Smooth muscle cell (in vitro differentiated cells): Measurements from ENCODE around the gene PIEZO1. TPM values are rescaled to one million over a fixed set of nuclear protein-coding genes. Genes with fewer than 3 reads are reported as not detected.

ENCODE experiments used
- DNase-seq: peaks from one replicate; lab custom pipeline; 2025; ENCODE audit not compliant: unreplicated experiment; lab: John Stamatoyannopoulos, UW
- H2AFZ ChIP-seq: fragments of 200-600 bp; sonication (generic); 2 replicates; pipeline ENCODE4 v1.6.0; 2016; ENCODE audit warnings: antibody characterized with exemption, low read depth, mild to moderate bottlenecking
- H3F3A ChIP-seq: fragments of 200-600 bp; sonication (generic); 2 replicates; pipeline ENCODE4 v1.6.0; 2017; ENCODE audit warnings: antibody characterized with exemption, low read depth
- H3K27ac ChIP-seq: fragments of 200-600 bp; sonication (generic); 2 replicates; pipeline ENCODE4 v1.5.1; 2016; ENCODE audit warnings: low read depth, mild to moderate bottlenecking
- H3K27me3 ChIP-seq: fragments of 200-600 bp; sonication (generic); 2 replicates; pipeline ENCODE4 v1.6.1; 2016; ENCODE audit warnings: low read depth, mild to moderate bottlenecking
- H3K36me3 ChIP-seq: fragments of 200-600 bp; sonication (generic); 2 replicates; pipeline ENCODE4 v1.5.1; 2016; ENCODE audit warnings: low read depth
- H3K4me1 ChIP-seq: fragments of 200-600 bp; sonication (generic); 2 replicates; pipeline ENCODE4 v1.5.1; 2016; ENCODE audit warnings: low read depth
- H3K4me2 ChIP-seq: fragments of 200-600 bp; sonication (generic); 2 replicates; pipeline ENCODE4 v1.6.0; 2016; ENCODE audit warnings: mild to moderate bottlenecking
- H3K4me3 ChIP-seq: fragments of 200-600 bp; sonication (generic); 2 replicates; pipeline ENCODE4 v1.5.1; 2016; ENCODE audit warnings: mild to moderate bottlenecking
- H3K79me2 ChIP-seq: fragments of 200-600 bp; sonication (generic); 2 replicates; pipeline ENCODE4 v1.6.0; 2016; ENCODE audit warnings: low read depth, mild to moderate bottlenecking
- H3K9ac ChIP-seq: fragments of 200-600 bp; sonication (generic); 2 replicates; pipeline ENCODE4 v1.6.0; 2016; ENCODE audit warnings: low read depth
- H3K9me3 ChIP-seq: fragments of 200-600 bp; sonication (generic); replicated peaks from 2 replicates; pipeline ENCODE4 v1.5.1; 2016; ENCODE audit warnings: low read depth
- H4K20me1 ChIP-seq: fragments of 200-600 bp; sonication (generic); 2 replicates; pipeline ENCODE4 v1.6.0; 2016; ENCODE audit warnings: low read depth
- CTCF ChIP-seq: fragments of 200-600 bp; sonication (generic); IDR thresholded peaks from 2 replicates; pipeline ENCODE4 v1.5.1; 2017; ENCODE audit warnings: borderline replicate concordance, mild to moderate bottlenecking, antibody characterized with exemption; ENCODE audit not compliant: insufficient read depth, poor library complexity, severe bottlenecking
- WGBS: methylation state at CpG from one replicate; pipeline ENCODE4 v1.1.7; 2016; ENCODE audit warnings: low lambda C conversion rate; 5-methylcytosine and 5-hydroxymethylcytosine counted together
- polyA plus RNA-seq: library from polyadenylated mRNA; unstranded; fragments of >200 nt; fragmentation: Nextera tagmentation; extraction: Ambion mirVana; gene quantifications from 2 replicates; pipeline ENCODE4 v1.2.1, GENCODE V29; 2016
- total RNA-seq: library from RNA; depleted of rRNA; stranded (reverse); fragments of >200 nt; gene quantifications from 2 replicates; pipeline ENCODE4 v1.2.3, GENCODE V29; 2014

PIEZO1 gene
- total and polyA plus RNA-seq, 2 experiments from 2014 or later: 62.1 to 70.9 TPM

GRCh38 chr16:88724855-88725555 lies 60.0 kb downstream of the PIEZO1 start:
- Histone ChIP-seq H3K4me1 (no peaks in the 10 kb centered on the region), H3K4me3 (no peak overlapping the region), H3K9me3 (no peaks in the 10 kb centered on the region), H3F3A (no peaks in the 10 kb centered on the region), H3K4me2 (no peak overlapping the region), H3K79me2 (no peaks in the 10 kb centered on the region), H2AFZ (no peak overlapping the region), H3K9ac (no peak overlapping the region), H3K27ac (no peak overlapping the region), H3K36me3 (no peaks in the 10 kb centered on the region), H4K20me1 (no peaks in the 10 kb centered on the region), H3K27me3 (no peaks in the 10 kb centered on the region)
- no peak for DNase-seq
- TF ChIP-seq CTCF: no peak
- WGBS: 96% methylated on average over 24 of the region's 31 CpGs

- no peak overlapping the region for H3K27ac ChIP-seq
- no peak for TF ChIP-seq CTCF
- no peaks in the 10 kb centered on the region for H3K9me3 ChIP-seq
- no peak overlapping the region for H3K9ac ChIP-seq
- H3K4me1 ChIP-seq: no peaks in the 10 kb centered on the region
- no peaks in the 10 kb centered on the region for H3F3A ChIP-seq
- no peak overlapping the region for H3K4me2 ChIP-seq
- no peak overlapping the region for H2AFZ ChIP-seq
- H3K27me3 ChIP-seq: no peaks in the 10 kb centered on the region
- no peaks in the 10 kb centered on the region for H4K20me1 ChIP-seq
- no peak overlapping the region for H3K4me3 ChIP-seq
- H3K36me3 ChIP-seq: no peaks in the 10 kb centered on the region
- DNase-seq: no peak
- no peaks in the 10 kb centered on the region for H3K79me2 ChIP-seq
- 96% methylated on average over 17 of the region's 17 CpGs for WGBS
These were observed 61.1 kb downstream of the PIEZO1 start for GRCh38 chr16:88723911-88724310.

DNA sequence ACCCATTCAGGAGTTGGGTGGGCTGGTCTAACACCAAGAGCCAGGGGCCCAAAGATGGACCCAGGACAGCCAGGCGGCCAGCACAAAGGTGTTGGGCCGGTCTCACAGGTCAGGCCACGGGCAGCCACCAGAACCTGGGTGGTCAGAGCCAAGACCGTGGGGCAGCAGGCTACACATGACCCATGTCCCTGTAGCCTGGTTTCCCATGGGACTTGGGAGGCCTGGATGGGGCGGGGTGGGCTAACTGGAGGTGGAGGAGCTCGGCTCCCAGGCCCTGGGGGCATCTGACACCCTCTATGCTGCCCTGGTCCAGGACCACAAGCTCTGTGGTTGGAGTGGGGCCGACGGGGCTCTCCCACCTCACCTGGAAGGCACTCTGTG lies 61.5 kb downstream of the PIEZO1 start:
- H3K9ac ChIP-seq: no peak overlapping the region
- no peaks in the 10 kb centered on the region for H4K20me1 ChIP-seq
- no peak for TF ChIP-seq CTCF
- H3K79me2 ChIP-seq: no peaks in the 10 kb centered on the region
- no peaks in the 10 kb centered on the region for H3K36me3 ChIP-seq
- H3K27ac ChIP-seq: no peak overlapping the region
- no peak overlapping the region for H3K4me2 ChIP-seq
- DNase-seq: no peak
- no peak overlapping the region for H3K4me3 ChIP-seq
- no peaks in the 10 kb centered on the region for H3K9me3 ChIP-seq
- WGBS: 96% methylated on average over 6 of the region's 8 CpGs
- H3F3A ChIP-seq: no peaks in the 10 kb centered on the region
- no peaks in the 10 kb centered on the region for H3K4me1 ChIP-seq
- H2AFZ ChIP-seq: no peak overlapping the region
- H3K27me3 ChIP-seq: no peaks in the 10 kb centered on the region
